Body of pancreas (tissue), 4 donors: ENCODE data around the gene PLCH1. TPM values are rescaled to one million over a fixed set of nuclear protein-coding genes. Genes with fewer than 3 reads are reported as not detected.

ENCODE experiments used
- ATAC-seq: fragments of 150-250 bp; one replicate; pipeline ENCODE4 v1.9.1; 2016
- DNase-seq, 4 donors: peaks; one replicate each; pipeline ENCODE4 v3.0.0-alpha.2; 2019
- H3K27ac ChIP-seq, 4 donors: fragments of 200-600 bp; sonication (generic); 1 replicate in 3 of 4; 2 replicates in 1 of 4; pipeline versions ENCODE4 v1.5.1 to v1.6.1; 2016 to 2019; ENCODE audit warnings: mild to moderate bottlenecking in 1 of 4, mixed read lengths in 1 of 4, moderate library complexity in 1 of 4
- H3K27me3 ChIP-seq, 2 donors: fragments of 200-600 bp; sonication (generic); one replicate each; pipeline ENCODE4 v1.6.0; 2016; ENCODE audit warnings: mild to moderate bottlenecking in 1 of 2
- H3K36me3 ChIP-seq, 2 donors: fragments of 200-600 bp; sonication (generic); replicated peaks in 1 of 2; 2 replicates each; pipeline ENCODE4 v1.5.1; 2016; ENCODE audit warnings: low read depth in 2 of 2; ENCODE audit not compliant: insufficient read depth in 1 of 2
- H3K4me1 ChIP-seq: fragments of 200-600 bp; sonication (generic); one replicate; pipeline ENCODE4 v1.6.0; 2016
- H3K4me3 ChIP-seq, 2 donors: fragments of 200-600 bp; sonication (generic); 1 replicate in 1 of 2; 2 replicates in 1 of 2; pipeline ENCODE4 v1.5.1; 2016 to 2019
- H3K9me3 ChIP-seq, 3 donors: fragments of 200-600 bp; sonication (generic); 1 replicate in 2 of 3; 2 replicates in 1 of 3; pipeline ENCODE4 v1.5.1; 2016
- CTCF ChIP-seq, 7 experiments: fragments of 450-650 bp in 4 of 7; fragments of 200-600 bp in 3 of 7; sonication (generic) in 3 of 7; IDR thresholded peaks; one replicate each; pipeline ENCODE4 v1.5.1; 2016 to 2019; ENCODE audit warnings: antibody characterized with exemption in 7 of 7
- POLR2A ChIP-seq, 3 donors: fragments of 450-650 bp; IDR thresholded peaks; one replicate each; pipeline ENCODE4 v1.6.1; 2016; ENCODE audit warnings: antibody characterized with exemption in 3 of 3, mild to moderate bottlenecking in 2 of 3
- WGBS, 2 donors: methylation state at CpG; one replicate each; pipeline ENCODE4 v1.1.5; 2017; 5-methylcytosine and 5-hydroxymethylcytosine counted together
- intact Hi-C: fragments of 100-400 bp; cut with DNase I; formaldehyde crosslinking; loops from one replicate; pipeline ENCODE4 v1.15.1; 2023
- total RNA-seq, 2 donors: library from RNA; depleted of rRNA; stranded (reverse); fragments of >200 nt; gene quantifications; one replicate each; pipeline ENCODE4 v1.1.0, GENCODE V29; 2016

The PLCH1 gene
- total RNA-seq, 2 donors from 2014 or later, result 3.0 to 5.2 TPM

GRCh38 chr3:155553780-155554179, 191.1 kb downstream of the PLCH1 start:
- TF ChIP-seq POLR2A (IDR thresholded peaks at IDR 0.05) (no peak), CTCF (IDR thresholded peaks at IDR 0.05) (no peak)
- WGBS, 2 donors, result 65 to 67% methylated on average over 4 of the region's 4 CpGs
- no peaks in the 10 kb centered on the region for H3K9me3 ChIP-seq
- ATAC-seq, result no peak
- H3K4me1 ChIP-seq, result peaks cover 22% of the 10 kb centered on the region
- DNase-seq, result no peak
- H3K36me3 ChIP-seq, result no peaks in the 10 kb centered on the region
- intact Hi-C loops, result no loop called here
- no peaks in the 10 kb centered on the region for H3K27me3 ChIP-seq
- H3K4me3 ChIP-seq, result no peak overlapping the region
- no peak overlapping the region for H3K27ac ChIP-seq

GRCh38 chr3:155553326-155553725, 191.5 kb downstream of the PLCH1 start:
- DNase-seq, result no peak

GRCh38 chr3:155550391-155550790, 194.5 kb downstream of the PLCH1 start:
- intact Hi-C loops, result no loop called here
- no peaks in the 10 kb centered on the region for H3K27me3 ChIP-seq
- H3K9me3 ChIP-seq, result no peaks in the 10 kb centered on the region
- DNase-seq (no peak), ATAC-seq (no peak)
- H3K4me3 ChIP-seq, result no peak overlapping the region
- H3K4me1 ChIP-seq, result peaks cover 12% of the 10 kb centered on the region
- 93 to 95% methylated on average over 3 of the region's 3 CpGs for WGBS, 2 donors
- H3K36me3 ChIP-seq, result no peaks in the 10 kb centered on the region
- TF ChIP-seq CTCF (IDR thresholded peaks at IDR 0.05) (no peak), POLR2A (IDR thresholded peaks at IDR 0.05) (no peak)
- H3K27ac ChIP-seq, result no peak overlapping the region

More at GRCh38 chr3:155553326-155553725, 191.5 kb downstream of the PLCH1 start:
- Histone ChIP-seq H3K9me3 (no peaks in the 10 kb centered on the region), H3K4me1 (peaks cover 22% of the 10 kb centered on the region), H3K36me3 (no peaks in the 10 kb centered on the region), H3K27me3 (no peaks in the 10 kb centered on the region), H3K27ac (no peak overlapping the region), H3K4me3 (no peak overlapping the region)
- TF ChIP-seq POLR2A (IDR thresholded peaks at IDR 0.05), result no peak
- intact Hi-C loops, result no loop called here
- no peak for ATAC-seq
- 69 to 70% methylated on average over 4 of the region's 4 CpGs for whole genome bisulfite sequencing, 2 donors

- 84 to 87% methylated on average over 2 of the region's 2 CpGs for WGBS, 2 donors
- Histone ChIP-seq H3K9me3 (no peaks in the 10 kb centered on the region), H3K27me3 (no peaks in the 10 kb centered on the region), H3K4me3 (no peak overlapping the region), H3K27ac (no peak overlapping the region), H3K4me1 (no peaks in the 10 kb centered on the region), H3K36me3 (no peaks in the 10 kb centered on the region)
- no peak for ATAC-seq
- intact Hi-C loops, result no loop called here
- TF ChIP-seq POLR2A (IDR thresholded peaks at IDR 0.05) (no peak), CTCF (IDR thresholded peaks at IDR 0.05) (no peak)
- DNase-seq, result no peak
Observed at GRCh38 chr3:155549087-155549486, 195.8 kb downstream of the PLCH1 start.

- TF ChIP-seq POLR2A (IDR thresholded peaks at IDR 0.05), result no peak
- no peak for TF ChIP-seq CTCF (IDR thresholded peaks at IDR 0.05)
- H3K4me1 ChIP-seq, result no peaks in the 10 kb centered on the region
- 83 to 93% methylated on average over 2 of the region's 2 CpGs for WGBS, 2 donors
- H3K36me3 ChIP-seq, result no peaks in the 10 kb centered on the region
- DNase-seq (no peak), ATAC-seq (no peak)
- intact Hi-C loops, result no loop called here
- no peak overlapping the region for H3K27ac ChIP-seq
- H3K9me3 ChIP-seq, result no peaks in the 10 kb centered on the region
- no peaks in the 10 kb centered on the region for H3K27me3 ChIP-seq
- no peak overlapping the region for H3K4me3 ChIP-seq
Observed at GRCh38 chr3:155548195-155548594, 196.7 kb downstream of the PLCH1 start.
